ENCODE results near the gene CGN.

DNA sequence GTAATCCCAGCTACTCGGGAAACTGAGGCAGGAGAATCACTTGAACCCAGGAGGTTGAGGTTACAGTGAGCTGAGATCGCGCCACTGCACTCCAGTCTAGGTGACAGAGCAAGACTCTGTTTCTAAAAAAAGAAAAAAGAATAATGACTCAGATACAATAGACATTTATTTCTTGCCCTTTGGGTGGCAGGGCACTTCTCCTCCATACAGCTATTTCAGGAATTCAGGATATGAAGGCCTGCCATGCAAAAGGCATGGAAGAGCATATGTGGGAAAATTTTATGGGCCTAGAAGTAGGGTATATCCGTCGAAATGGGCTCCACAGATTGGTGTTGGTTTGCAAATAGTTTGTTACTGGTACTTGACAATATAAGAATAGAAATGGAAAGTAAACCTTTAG lies 31.7 kb upstream of the CGN start:
- TF ChIP-seq, protein P1, sequence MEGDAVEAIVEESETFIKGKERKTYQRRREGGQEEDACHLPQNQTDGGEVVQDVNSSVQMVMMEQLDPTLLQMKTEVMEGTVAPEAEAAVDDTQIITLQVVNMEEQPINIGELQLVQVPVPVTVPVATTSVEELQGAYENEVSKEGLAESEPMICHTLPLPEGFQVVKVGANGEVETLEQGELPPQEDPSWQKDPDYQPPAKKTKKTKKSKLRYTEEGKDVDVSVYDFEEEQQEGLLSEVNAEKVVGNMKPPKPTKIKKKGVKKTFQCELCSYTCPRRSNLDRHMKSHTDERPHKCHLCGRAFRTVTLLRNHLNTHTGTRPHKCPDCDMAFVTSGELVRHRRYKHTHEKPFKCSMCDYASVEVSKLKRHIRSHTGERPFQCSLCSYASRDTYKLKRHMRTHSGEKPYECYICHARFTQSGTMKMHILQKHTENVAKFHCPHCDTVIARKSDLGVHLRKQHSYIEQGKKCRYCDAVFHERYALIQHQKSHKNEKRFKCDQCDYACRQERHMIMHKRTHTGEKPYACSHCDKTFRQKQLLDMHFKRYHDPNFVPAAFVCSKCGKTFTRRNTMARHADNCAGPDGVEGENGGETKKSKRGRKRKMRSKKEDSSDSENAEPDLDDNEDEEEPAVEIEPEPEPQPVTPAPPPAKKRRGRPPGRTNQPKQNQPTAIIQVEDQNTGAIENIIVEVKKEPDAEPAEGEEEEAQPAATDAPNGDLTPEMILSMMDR (IDR thresholded peaks at IDR 0.05) = no peak
- no peak for TF ChIP-seq EZH2 (IDR thresholded peaks at IDR 0.05; ENCODE audit: borderline replicate concordance, insufficient read depth, low read depth, low read length, poor library complexity, severe bottlenecking)
